SK-N-SH treated with all-trans-retinoic acid at 6 μM for 48 hours (cell line): Measurements from ENCODE around the gene CDKN1A.

Experiments
- ARNTL ChIP-seq: fragments of 450-650 bp; formaldehyde crosslinking; IDR thresholded peaks from 2 replicates; pipeline ENCODE4 v1.5.0; 2020; ENCODE audit warnings: low read depth, mild to moderate bottlenecking, moderate library complexity, borderline replicate concordance
- OSR1 ChIP-seq: fragments of 250-450 bp; sonication (Bioruptor Pico); IDR thresholded peaks from 2 replicates; pipeline ENCODE4 v1.8.0; 2022; ENCODE audit warnings: moderate library complexity, mild to moderate bottlenecking, inconsistent platforms
- POU6F1 ChIP-seq: fragments of 250-450 bp; sonication (Bioruptor Pico); IDR thresholded peaks from 2 replicates; pipeline ENCODE4 v1.8.0; 2021; ENCODE audit warnings: low read depth, mild to moderate bottlenecking, moderate library complexity, borderline replicate concordance
- PPARA ChIP-seq: fragments of 250-450 bp; sonication (Bioruptor Pico); IDR thresholded peaks from 2 replicates; pipeline ENCODE4 v1.5.0; 2020; ENCODE audit warnings: mild to moderate bottlenecking, borderline replicate concordance
- ZFP30 ChIP-seq: fragments of 450-650 bp; formaldehyde crosslinking; IDR thresholded peaks from 2 replicates; pipeline ENCODE4 v1.5.0; 2022; ENCODE audit warnings: mild to moderate bottlenecking, moderate library complexity
- ZNF70 ChIP-seq: fragments of 450-650 bp; formaldehyde crosslinking; IDR thresholded peaks from 2 replicates; pipeline ENCODE4 v1.5.0; 2020; ENCODE audit warnings: mild to moderate bottlenecking, moderate library complexity
- TF ChIP-seq, protein P1 (sequence below): fragments of 250-450 bp; sonication (Bioruptor Pico); IDR thresholded peaks from 2 replicates; pipeline ENCODE4 v1.8.0; 2020; ENCODE audit warnings: mild to moderate bottlenecking, moderate library complexity, borderline replicate concordance
- TF ChIP-seq, protein P2 (sequence below): fragments of 250-450 bp; sonication (Bioruptor Pico); IDR thresholded peaks from 2 replicates; pipeline ENCODE4 v1.5.0; 2020; ENCODE audit warnings: mild to moderate bottlenecking, moderate library complexity

GRCh38 chr6:36674942-36675341, 3.6 kb upstream of the CDKN1A start:
- TF ChIP-seq ZFP30: no peak
- TF ChIP-seq, protein P1, sequence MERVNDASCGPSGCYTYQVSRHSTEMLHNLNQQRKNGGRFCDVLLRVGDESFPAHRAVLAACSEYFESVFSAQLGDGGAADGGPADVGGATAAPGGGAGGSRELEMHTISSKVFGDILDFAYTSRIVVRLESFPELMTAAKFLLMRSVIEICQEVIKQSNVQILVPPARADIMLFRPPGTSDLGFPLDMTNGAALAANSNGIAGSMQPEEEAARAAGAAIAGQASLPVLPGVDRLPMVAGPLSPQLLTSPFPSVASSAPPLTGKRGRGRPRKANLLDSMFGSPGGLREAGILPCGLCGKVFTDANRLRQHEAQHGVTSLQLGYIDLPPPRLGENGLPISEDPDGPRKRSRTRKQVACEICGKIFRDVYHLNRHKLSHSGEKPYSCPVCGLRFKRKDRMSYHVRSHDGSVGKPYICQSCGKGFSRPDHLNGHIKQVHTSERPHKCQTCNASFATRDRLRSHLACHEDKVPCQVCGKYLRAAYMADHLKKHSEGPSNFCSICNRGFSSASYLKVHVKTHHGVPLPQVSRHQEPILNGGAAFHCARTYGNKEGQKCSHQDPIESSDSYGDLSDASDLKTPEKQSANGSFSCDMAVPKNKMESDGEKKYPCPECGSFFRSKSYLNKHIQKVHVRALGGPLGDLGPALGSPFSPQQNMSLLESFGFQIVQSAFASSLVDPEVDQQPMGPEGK (CRISPR knock-in tag): no peak
- no peak for TF ChIP-seq PPARA (CRISPR knock-in tag)
- TF ChIP-seq OSR1 (CRISPR knock-in tag): no peak
- TF ChIP-seq, protein P2, sequence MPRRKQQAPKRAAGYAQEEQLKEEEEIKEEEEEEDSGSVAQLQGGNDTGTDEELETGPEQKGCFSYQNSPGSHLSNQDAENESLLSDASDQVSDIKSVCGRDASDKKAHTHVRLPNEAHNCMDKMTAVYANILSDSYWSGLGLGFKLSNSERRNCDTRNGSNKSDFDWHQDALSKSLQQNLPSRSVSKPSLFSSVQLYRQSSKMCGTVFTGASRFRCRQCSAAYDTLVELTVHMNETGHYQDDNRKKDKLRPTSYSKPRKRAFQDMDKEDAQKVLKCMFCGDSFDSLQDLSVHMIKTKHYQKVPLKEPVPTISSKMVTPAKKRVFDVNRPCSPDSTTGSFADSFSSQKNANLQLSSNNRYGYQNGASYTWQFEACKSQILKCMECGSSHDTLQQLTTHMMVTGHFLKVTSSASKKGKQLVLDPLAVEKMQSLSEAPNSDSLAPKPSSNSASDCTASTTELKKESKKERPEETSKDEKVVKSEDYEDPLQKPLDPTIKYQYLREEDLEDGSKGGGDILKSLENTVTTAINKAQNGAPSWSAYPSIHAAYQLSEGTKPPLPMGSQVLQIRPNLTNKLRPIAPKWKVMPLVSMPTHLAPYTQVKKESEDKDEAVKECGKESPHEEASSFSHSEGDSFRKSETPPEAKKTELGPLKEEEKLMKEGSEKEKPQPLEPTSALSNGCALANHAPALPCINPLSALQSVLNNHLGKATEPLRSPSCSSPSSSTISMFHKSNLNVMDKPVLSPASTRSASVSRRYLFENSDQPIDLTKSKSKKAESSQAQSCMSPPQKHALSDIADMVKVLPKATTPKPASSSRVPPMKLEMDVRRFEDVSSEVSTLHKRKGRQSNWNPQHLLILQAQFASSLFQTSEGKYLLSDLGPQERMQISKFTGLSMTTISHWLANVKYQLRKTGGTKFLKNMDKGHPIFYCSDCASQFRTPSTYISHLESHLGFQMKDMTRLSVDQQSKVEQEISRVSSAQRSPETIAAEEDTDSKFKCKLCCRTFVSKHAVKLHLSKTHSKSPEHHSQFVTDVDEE (CRISPR knock-in tag): no peak
- TF ChIP-seq ARNTL (CRISPR knock-in tag): no peak
- no peak for TF ChIP-seq POU6F1
- no peak for TF ChIP-seq ZNF70
